Mononuclear cell (primary cell): ENCODE results near the gene KAZN. TPM values are rescaled to one million over a fixed set of nuclear protein-coding genes. Genes with fewer than 3 reads are reported as not detected.

ENCODE experiments used
- H3K27me3 ChIP-seq: 2 replicates; pipeline ENCODE4 v1.6.0; 2011; ENCODE audit warnings: low read length, control low read depth; ENCODE audit not compliant: insufficient read depth
- H3K4me1 ChIP-seq: 2 replicates; pipeline ENCODE4 v1.5.1; 2011; ENCODE audit warnings: mild to moderate bottlenecking, low read length, control low read depth; ENCODE audit not compliant: insufficient read depth
- H3K4me3 ChIP-seq: 2 replicates; pipeline ENCODE4 v1.5.1; 2011; ENCODE audit warnings: mild to moderate bottlenecking, low read length, moderate library complexity
- H3K9me3 ChIP-seq: 2 replicates; pipeline ENCODE4 v1.5.1; 2011; ENCODE audit warnings: low read depth, mild to moderate bottlenecking, control low read depth, low read length
- total RNA-seq: library from RNA; depleted of rRNA; stranded (reverse); fragments of >200 nt; gene quantifications from one replicate; pipeline ENCODE4 v1.2.3, GENCODE V29; 2012

KAZN gene
- total RNA-seq, 1 donor = 0.31 TPM

GRCh38 chr1:15064217-15064929, 465.9 kb downstream of the KAZN start:
- no peak overlapping the region for H3K4me3 ChIP-seq
- no peaks in the 10 kb centered on the region for H3K4me1 ChIP-seq
- no peaks in the 10 kb centered on the region for H3K9me3 ChIP-seq
- no peaks in the 10 kb centered on the region for H3K27me3 ChIP-seq

- no peaks in the 10 kb centered on the region for H3K4me1 ChIP-seq
- no peak overlapping the region for H3K4me3 ChIP-seq
- no peaks in the 10 kb centered on the region for H3K27me3 ChIP-seq
Observed at GRCh38 chr1:15065291-15065690, 466.8 kb downstream of the KAZN start.

DNA sequence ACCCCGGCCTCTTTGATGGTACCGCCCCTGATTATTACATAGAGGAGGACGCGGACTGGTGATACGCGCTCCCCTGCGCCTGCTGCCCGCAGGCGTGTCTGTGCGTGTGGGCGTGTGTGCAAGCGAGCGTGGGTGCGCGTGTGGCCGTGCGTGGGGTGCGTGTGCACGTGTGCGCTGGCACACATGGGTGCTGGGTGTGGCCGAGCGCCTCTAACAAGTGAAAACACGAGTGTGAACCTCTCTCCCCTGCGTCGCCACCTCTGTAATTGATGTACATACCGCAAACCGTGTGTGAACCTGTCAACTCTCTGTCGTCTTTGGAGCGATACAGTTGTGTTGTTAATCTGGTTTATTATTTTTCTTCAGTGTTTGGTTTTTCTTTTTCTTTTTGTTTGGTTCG, 467.3 kb downstream of the KAZN start:
- Histone ChIP-seq H3K9me3 (no peaks in the 10 kb centered on the region), H3K27me3 (no peaks in the 10 kb centered on the region), H3K4me1 (no peaks in the 10 kb centered on the region), H3K4me3 (no peak overlapping the region)

More at GRCh38 chr1:15065291-15065690, 466.8 kb downstream of the KAZN start:
- H3K9me3 ChIP-seq = no peaks in the 10 kb centered on the region

DNA sequence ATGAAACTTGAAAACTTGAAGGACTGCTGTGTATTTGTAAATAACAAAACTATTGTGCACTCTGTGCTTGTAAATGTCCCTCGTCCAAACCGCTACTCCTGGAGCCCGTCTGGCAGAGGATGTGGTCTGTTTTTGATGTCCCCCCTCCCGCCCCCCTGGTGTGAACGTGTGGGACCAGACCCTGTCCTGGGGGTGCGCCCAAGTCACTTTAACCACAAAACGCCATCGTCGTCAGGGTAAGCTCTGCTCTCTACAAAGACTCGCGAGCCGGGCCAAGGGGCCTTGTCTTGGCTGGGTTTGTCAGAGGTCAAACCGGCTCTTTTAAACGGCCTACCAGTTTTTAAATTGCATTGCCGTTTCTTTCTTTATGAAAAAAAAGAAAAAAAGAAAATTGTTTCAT, 467.7 kb downstream of the KAZN start:
- H3K27me3 ChIP-seq = no peaks in the 10 kb centered on the region
- H3K4me3 ChIP-seq = no peak overlapping the region
- no peaks in the 10 kb centered on the region for H3K9me3 ChIP-seq
- no peaks in the 10 kb centered on the region for H3K4me1 ChIP-seq

DNA sequence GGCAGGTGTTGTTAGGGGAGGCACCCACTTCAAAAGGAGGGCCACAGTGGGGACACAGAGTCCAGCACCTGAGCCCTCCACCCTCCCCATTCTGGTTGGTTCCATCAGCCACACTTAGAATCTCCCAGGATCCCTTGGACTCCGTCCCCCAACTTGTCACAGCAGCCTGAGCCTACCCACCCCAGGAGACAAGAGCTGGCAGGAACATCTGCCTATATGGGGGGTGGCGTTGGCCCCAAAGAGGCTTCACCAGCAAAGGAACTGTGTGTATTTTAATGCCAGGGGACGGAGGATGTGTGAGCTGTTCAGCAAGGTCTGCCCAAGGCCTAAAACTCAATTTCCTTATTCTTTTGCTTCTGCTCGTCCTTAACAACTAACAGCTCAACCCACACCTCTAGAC, 468.7 kb downstream of the KAZN start:
- Histone ChIP-seq H3K9me3 (no peaks in the 10 kb centered on the region), H3K27me3 (no peaks in the 10 kb centered on the region), H3K4me3 (no peak overlapping the region), H3K4me1 (no peaks in the 10 kb centered on the region)

GRCh38 chr1:15068152-15068551, 469.7 kb downstream of the KAZN start:
- no peaks in the 10 kb centered on the region for H3K4me1 ChIP-seq
- no peaks in the 10 kb centered on the region for H3K27me3 ChIP-seq
- no peaks in the 10 kb centered on the region for H3K9me3 ChIP-seq
- H3K4me3 ChIP-seq = no peak overlapping the region

DNA sequence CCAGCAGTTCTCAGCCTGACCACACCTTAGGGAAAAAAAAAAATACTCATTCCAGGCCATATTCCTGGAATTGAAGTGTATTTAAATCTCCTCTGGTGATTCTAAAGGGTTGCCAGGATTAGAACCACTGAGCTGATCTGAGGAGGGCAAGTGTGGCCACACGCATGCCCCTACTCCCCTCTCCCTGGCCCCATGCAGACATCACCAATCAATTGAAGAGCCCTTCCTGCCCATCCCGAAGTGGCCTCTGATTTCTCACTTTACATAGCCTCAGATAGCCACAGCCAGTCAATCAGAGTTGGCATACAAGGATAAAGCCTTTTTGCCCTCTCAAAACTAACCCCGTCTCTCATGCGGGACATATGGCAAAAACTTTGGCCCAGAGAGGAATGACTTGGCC, 470.5 kb downstream of the KAZN start:
- Histone ChIP-seq H3K27me3 (no peaks in the 10 kb centered on the region), H3K4me3 (no peak overlapping the region), H3K9me3 (no peaks in the 10 kb centered on the region), H3K4me1 (no peaks in the 10 kb centered on the region)

DNA sequence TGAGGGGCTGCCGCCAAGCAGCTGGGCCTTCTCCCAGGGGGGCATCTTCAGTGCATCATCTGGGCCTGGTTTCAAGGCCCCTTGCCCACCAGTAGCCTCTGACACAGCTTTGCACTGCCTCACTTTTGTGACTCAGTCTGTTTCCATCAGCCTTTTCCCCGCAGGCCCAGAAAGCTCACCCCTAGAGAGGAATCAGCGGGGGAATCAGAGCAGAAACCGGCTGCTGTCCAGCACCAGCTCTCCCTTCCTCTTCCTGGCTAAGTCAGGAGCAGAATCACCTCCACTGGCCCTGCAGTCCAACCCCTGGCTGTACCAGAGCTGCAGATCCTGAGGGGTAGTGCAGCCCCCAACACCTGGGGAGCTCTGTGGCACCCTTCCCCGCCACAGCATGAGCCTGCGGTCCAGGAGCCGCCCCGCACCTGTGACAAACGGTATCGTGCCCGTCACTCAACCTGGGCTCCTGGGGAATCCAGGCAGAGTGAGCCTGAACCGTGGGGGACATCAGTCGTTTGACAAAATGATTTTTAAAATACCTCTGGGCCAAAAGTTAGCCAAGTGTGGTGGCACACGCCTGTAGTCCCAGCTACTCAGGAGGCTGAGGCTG, 471.8 kb downstream of the KAZN start:
- Histone ChIP-seq H3K4me1 (no peaks in the 10 kb centered on the region), H3K27me3 (no peaks in the 10 kb centered on the region), H3K9me3 (no peaks in the 10 kb centered on the region), H3K4me3 (no peak overlapping the region)

GRCh38 chr1:15071936-15072335, 473.5 kb downstream of the KAZN start:
- H3K4me3 ChIP-seq = no peak overlapping the region
- H3K9me3 ChIP-seq = no peaks in the 10 kb centered on the region
- no peaks in the 10 kb centered on the region for H3K27me3 ChIP-seq
- no peaks in the 10 kb centered on the region for H3K4me1 ChIP-seq

- Histone ChIP-seq H3K4me3 (no peak overlapping the region), H3K4me1 (no peaks in the 10 kb centered on the region), H3K9me3 (no peaks in the 10 kb centered on the region), H3K27me3 (no peaks in the 10 kb centered on the region)
Observed at GRCh38 chr1:15073799-15074308, 475.4 kb downstream of the KAZN start.

DNA sequence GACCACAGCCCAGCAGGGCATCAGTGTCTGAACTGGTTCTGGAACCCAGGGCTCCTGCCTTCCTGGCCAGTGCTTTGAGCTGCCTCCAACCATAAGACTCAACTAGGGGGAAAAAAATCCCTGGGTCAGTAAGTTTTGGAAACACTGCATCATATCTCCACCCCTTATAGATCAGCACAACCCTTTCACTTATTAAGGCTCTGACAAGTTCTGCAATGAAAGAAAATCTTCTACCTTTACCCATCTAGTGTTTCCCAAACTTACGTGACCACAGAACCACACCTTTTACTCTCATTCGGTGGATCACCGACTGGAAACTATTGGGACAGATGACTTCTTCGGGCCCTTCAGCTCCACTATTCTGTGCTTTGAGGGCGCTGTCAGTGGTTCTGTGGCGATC, 476.7 kb downstream of the KAZN start:
- no peaks in the 10 kb centered on the region for H3K9me3 ChIP-seq
- H3K4me3 ChIP-seq = no peak overlapping the region
- H3K27me3 ChIP-seq = no peaks in the 10 kb centered on the region
- no peaks in the 10 kb centered on the region for H3K4me1 ChIP-seq

DNA sequence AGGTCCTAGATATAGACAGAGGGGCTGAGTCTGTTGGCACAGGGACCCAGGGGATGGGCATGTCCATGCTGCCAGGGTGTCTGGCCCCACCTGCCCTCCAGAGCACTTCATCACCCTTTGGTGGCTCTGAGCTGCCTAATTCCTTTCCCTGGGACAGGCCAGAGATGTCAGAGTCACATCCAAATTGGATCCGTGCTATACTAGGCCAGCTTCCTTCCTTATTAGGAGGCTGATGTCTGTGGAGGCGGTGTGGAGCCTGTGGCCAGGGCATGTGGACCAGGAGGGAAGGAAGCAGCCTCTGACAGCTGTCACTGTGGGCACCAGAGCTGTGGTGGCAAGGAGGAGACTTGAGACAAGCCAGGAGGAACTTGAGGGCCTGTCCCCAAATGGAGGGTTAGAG, 477.3 kb downstream of the KAZN start:
- no peaks in the 10 kb centered on the region for H3K4me1 ChIP-seq
- no peaks in the 10 kb centered on the region for H3K9me3 ChIP-seq
- H3K27me3 ChIP-seq = no peaks in the 10 kb centered on the region
- H3K4me3 ChIP-seq = no peak overlapping the region

DNA sequence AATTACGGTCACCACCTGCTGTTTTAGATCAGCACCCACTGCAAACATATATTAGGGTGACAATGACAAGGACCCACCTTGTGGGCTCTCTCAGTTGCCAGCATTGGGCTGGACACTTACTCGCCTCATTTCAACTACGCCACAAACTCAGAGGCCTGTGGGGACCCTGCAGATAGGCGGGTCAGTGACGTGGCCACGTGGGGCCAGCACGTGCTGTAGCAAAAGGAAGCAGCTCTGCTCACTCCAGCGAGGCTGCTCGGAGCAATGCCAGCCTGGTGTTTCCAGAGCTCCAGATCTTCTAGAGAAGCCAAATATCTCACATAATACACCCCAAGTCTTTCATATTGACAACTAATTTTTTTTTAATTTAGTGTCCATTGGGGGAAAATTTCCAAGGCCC, 478.3 kb downstream of the KAZN start:
- no peaks in the 10 kb centered on the region for H3K27me3 ChIP-seq
- no peak overlapping the region for H3K4me3 ChIP-seq
- no peaks in the 10 kb centered on the region for H3K9me3 ChIP-seq
- H3K4me1 ChIP-seq = no peaks in the 10 kb centered on the region

DNA sequence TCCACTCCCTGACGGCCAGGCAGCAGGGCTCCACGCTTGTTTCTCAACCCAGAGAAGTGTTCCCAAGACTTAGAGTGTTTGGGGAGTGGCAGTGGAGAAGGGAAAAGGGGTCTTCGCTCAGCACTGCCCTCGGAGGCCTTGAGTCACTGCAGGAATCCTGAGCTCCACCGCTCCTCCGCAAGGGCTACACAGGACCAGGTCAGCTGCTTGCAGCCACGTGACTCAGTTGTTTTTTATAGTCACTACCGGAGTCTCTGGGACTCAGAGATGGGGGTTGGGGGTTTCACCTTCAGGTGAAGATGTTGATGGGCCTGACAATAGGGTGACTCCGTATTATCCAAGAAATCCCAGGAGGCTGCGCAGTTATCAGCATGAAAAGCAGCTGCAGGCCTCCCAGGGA, 478.9 kb downstream of the KAZN start:
- Histone ChIP-seq H3K4me1 (no peaks in the 10 kb centered on the region), H3K27me3 (no peaks in the 10 kb centered on the region), H3K9me3 (no peaks in the 10 kb centered on the region), H3K4me3 (no peak overlapping the region)

DNA sequence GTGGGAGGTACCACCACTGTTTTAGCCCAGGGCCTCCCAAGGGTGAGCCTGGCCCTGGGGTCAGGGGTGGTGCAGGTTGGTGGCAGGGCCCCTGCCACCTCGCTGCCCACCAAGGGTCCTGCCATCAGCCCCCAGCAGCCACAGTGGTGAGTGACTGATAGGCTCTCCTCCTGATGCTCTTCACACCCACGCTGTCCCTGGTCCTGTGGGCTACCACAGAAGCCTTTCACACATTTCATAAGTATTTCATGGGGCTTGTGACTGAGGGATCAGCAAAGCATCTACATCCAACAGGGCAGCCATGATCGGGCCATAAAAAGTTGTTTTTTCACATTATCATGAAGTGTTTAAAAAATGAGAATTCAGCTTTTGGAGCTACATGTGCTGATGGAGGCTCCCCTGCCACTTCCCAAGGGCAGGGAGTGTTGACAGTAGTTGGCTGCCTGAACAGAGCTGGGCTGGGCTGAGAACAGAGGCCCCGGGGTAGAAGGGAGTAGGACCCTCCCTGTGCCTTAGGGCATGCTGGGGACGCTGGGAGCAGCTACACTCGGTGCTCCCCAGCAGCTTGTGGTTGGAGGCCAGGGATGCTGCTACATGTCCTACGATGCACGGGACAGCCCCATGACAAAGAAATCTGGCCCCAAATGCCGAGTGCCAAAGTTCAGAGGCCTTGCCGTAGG, 482.0 kb downstream of the KAZN start:
- Histone ChIP-seq H3K4me1 (no peaks in the 10 kb centered on the region), H3K9me3 (no peaks in the 10 kb centered on the region), H3K4me3 (no peak overlapping the region), H3K27me3 (no peaks in the 10 kb centered on the region)
